ENCODE results near the gene CLEC14A. TPM values are rescaled to one million over a fixed set of nuclear protein-coding genes. Genes with fewer than 3 reads are reported as not detected.

CLEC14A gene
- total RNA-seq, 1 donor from 2014 or later, result 5.1 TPM

DNA sequence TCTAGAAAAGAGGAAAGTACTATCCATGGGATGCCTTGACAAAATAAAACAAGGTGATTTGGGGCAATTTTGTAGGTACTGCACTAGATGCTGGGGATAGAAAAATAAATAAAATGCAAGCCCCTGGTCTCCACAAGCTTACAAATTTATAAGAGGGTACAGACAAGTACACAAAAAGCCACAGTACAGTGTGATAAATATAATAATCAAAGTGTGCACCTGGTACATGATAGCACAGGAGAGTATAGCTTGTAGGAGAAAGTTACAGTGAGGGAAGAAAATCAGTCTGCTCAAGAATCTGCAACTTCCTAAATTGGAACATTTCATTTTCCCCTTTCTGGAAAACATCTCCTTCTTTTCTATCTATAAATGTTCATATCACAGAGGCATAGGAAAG is 51.2 kb downstream of the CLEC14A start:
- no peak for DNase-seq (ENCODE audit: low spot score)
- Mint-ChIP-seq H3K4me3 (ENCODE audit: unreplicated experiment) (no peak overlapping the region), H3K27me3 (ENCODE audit: unreplicated experiment) (peaks cover 11% of the 10 kb centered on the region)

More for the DNA sequence above, 51.2 kb downstream of the CLEC14A start:
- Mint-ChIP-seq H3K27ac (ENCODE audit: unreplicated experiment) (no peak overlapping the region), H3K4me1 (ENCODE audit: unreplicated experiment) (peaks cover 18% of the 10 kb centered on the region), H3K36me3 (ENCODE audit: low read depth, unreplicated experiment) (peaks cover 4% of the 10 kb centered on the region), H3K9me3 (ENCODE audit: unreplicated experiment) (no peaks in the 10 kb centered on the region)
- TF ChIP-seq CTCF (IDR thresholded peaks at IDR 0.05; ENCODE audit: unreplicated experiment), result no peak

Other genes starting within 250 kb of the CLEC14A start
- gene SSTR1, start 48.2 kb downstream of the CLEC14A start, total RNA-seq (ENCODE audit: unreplicated experiment), result 0.21 TPM

Measured in endothelial cell (in vitro differentiated cells).